GM23338 (cell line): ENCODE results near the gene GLB1L. TPM values are rescaled to one million over a fixed set of nuclear protein-coding genes. Genes with fewer than 3 reads are reported as not detected.

Source experiments
- ATAC-seq: fragments of 200-7000 bp; cut with Tn5 transposase; 3 replicates; pipeline ENCODE4 v1.9.1; 2020
- DNase-seq: peaks from one replicate; pipeline ENCODE4 v3.0.0-alpha.2; 2015; ENCODE audit warnings: low spot score
- H2AFZ ChIP-seq: fragments of 200-600 bp; sonication (generic); 2 replicates; pipeline ENCODE4 v1.8.0; 2016; ENCODE audit warnings: antibody characterized with exemption, mild to moderate bottlenecking, moderate library complexity
- H3F3A ChIP-seq: fragments of 200-600 bp; sonication (generic); replicated peaks from 2 replicates; pipeline ENCODE4 v1.8.0; 2017; ENCODE audit warnings: antibody characterized with exemption, mixed run types, low read depth
- H3K27ac ChIP-seq: fragments of 200-600 bp; sonication (generic); 2 replicates; pipeline ENCODE4 v1.6.1; 2016; ENCODE audit warnings: low read depth
- H3K27me3 ChIP-seq: fragments of 200-600 bp; sonication (generic); 2 replicates; pipeline ENCODE4 v1.8.0; 2016; ENCODE audit warnings: mild to moderate bottlenecking, mixed run types, moderate library complexity; ENCODE audit not compliant: insufficient read depth
- H3K36me3 ChIP-seq: fragments of 200-600 bp; sonication (generic); 2 replicates; pipeline ENCODE4 v1.8.0; 2016; ENCODE audit warnings: mild to moderate bottlenecking; ENCODE audit not compliant: insufficient read depth
- H3K4me1 ChIP-seq: fragments of 200-600 bp; sonication (generic); 2 replicates; pipeline ENCODE4 v1.8.0; 2016; ENCODE audit warnings: mild to moderate bottlenecking, moderate library complexity; ENCODE audit not compliant: insufficient read depth
- H3K4me2 ChIP-seq: fragments of 200-600 bp; sonication (generic); 2 replicates; pipeline ENCODE4 v1.7.1; 2017; ENCODE audit warnings: mixed run types
- H3K4me3 ChIP-seq: fragments of 200-600 bp; sonication (generic); 2 replicates; pipeline ENCODE4 v1.6.1; 2016; ENCODE audit warnings: mixed run types
- H3K79me2 ChIP-seq: fragments of 200-600 bp; sonication (generic); replicated peaks from 2 replicates; pipeline ENCODE4 v1.8.0; 2017; ENCODE audit warnings: mild to moderate bottlenecking; ENCODE audit not compliant: insufficient read depth
- H3K9me2 ChIP-seq: fragments of 200-600 bp; sonication (generic); 2 replicates; pipeline ENCODE4 v1.8.0; 2017; ENCODE audit not compliant: insufficient read depth
- H4K20me1 ChIP-seq: fragments of 200-600 bp; sonication (generic); replicated peaks from 2 replicates; pipeline ENCODE4 v1.8.0; 2017; ENCODE audit warnings: mild to moderate bottlenecking; ENCODE audit not compliant: insufficient read depth
- H3K27ac Mint-ChIP-seq: 2 replicates; pipeline ENCODE4 v1.8.0; 2020; ENCODE audit warnings: inconsistent platforms, mild to moderate bottlenecking, moderate library complexity, mixed read lengths
- H3K27me3 Mint-ChIP-seq: 3 replicates; pipeline ENCODE4 v1.8.0; 2022; ENCODE audit warnings: low read depth, mild to moderate bottlenecking, moderate library complexity, mixed read lengths, inconsistent platforms; ENCODE audit not compliant: insufficient read depth, poor library complexity
- H3K36me3 Mint-ChIP-seq: 3 replicates; pipeline ENCODE4 v1.8.0; 2021; ENCODE audit warnings: low read depth, mild to moderate bottlenecking, inconsistent platforms, moderate library complexity, mixed read lengths
- H3K4me1 Mint-ChIP-seq: 3 replicates; pipeline ENCODE4 v1.8.0; 2020; ENCODE audit warnings: mild to moderate bottlenecking, inconsistent platforms, mixed read lengths
- H3K4me3 Mint-ChIP-seq: 3 replicates; pipeline ENCODE4 v1.8.0; 2021; ENCODE audit warnings: moderate library complexity, mild to moderate bottlenecking, inconsistent platforms, mixed read lengths
- H3K9me3 Mint-ChIP-seq: 3 replicates; pipeline ENCODE4 v1.8.0; 2020; ENCODE audit warnings: moderate library complexity, mild to moderate bottlenecking, inconsistent platforms, mixed read lengths
- CREB1 ChIP-seq: fragments of 250-450 bp; sonication (Bioruptor Pico); IDR thresholded peaks from 2 replicates; pipeline ENCODE4 v1.5.0; 2020; ENCODE audit warnings: low read depth, mild to moderate bottlenecking, moderate library complexity
- ETS1 ChIP-seq: IDR thresholded peaks from 2 replicates; pipeline ENCODE4 v1.6.1; 2016; ENCODE audit warnings: antibody characterized with exemption
- EZH2 ChIP-seq: fragments of 200-600 bp; sonication (generic); IDR thresholded peaks from one replicate; pipeline ENCODE4 v1.8.0; 2017; ENCODE audit warnings: antibody characterized with exemption, mild to moderate bottlenecking, low read depth; ENCODE audit not compliant: unreplicated experiment
- EZH2phosphoT487 ChIP-seq: fragments of 200-600 bp; sonication (generic); IDR thresholded peaks from one replicate; pipeline ENCODE4 v1.8.1; 2018; ENCODE audit warnings: antibody characterized with exemption; ENCODE audit not compliant: unreplicated experiment
- JUNB ChIP-seq: IDR thresholded peaks from one replicate; pipeline ENCODE4 v1.6.1; 2016; ENCODE audit warnings: antibody characterized with exemption; ENCODE audit not compliant: unreplicated experiment
- NANOG ChIP-seq: IDR thresholded peaks from 2 replicates; pipeline ENCODE4 v1.6.1; 2016; ENCODE audit warnings: antibody characterized with exemption, borderline replicate concordance
- POLR2AphosphoS5 ChIP-seq: IDR thresholded peaks from 2 replicates; pipeline ENCODE4 v1.6.1; 2016; ENCODE audit warnings: antibody characterized with exemption, low read depth
- REST ChIP-seq: IDR thresholded peaks from one replicate; pipeline ENCODE4 v1.6.1; 2018; ENCODE audit warnings: antibody characterized with exemption; ENCODE audit not compliant: unreplicated experiment
- STAT1 ChIP-seq: IDR thresholded peaks from one replicate; pipeline ENCODE4 v1.6.1; 2016; ENCODE audit warnings: antibody characterized with exemption; ENCODE audit not compliant: unreplicated experiment
- ZNF114 ChIP-seq: fragments of 250-450 bp; sonication (Bioruptor Pico); IDR thresholded peaks from 2 replicates; pipeline ENCODE4 v1.5.0; 2020; ENCODE audit warnings: mild to moderate bottlenecking, moderate library complexity
- ZNF331 ChIP-seq: fragments of 250-450 bp; sonication (Bioruptor Pico); IDR thresholded peaks from 2 replicates; pipeline ENCODE4 v1.5.0; 2020; ENCODE audit warnings: low read depth, mild to moderate bottlenecking, moderate library complexity
- ZNF462 ChIP-seq: fragments of 250-450 bp; sonication (Bioruptor Pico); IDR thresholded peaks from 2 replicates; pipeline ENCODE4 v1.5.0; 2020; ENCODE audit warnings: mild to moderate bottlenecking, moderate library complexity
- polyA plus RNA-seq: library from polyadenylated mRNA; unstranded; fragments of >200 nt; fragmentation: Nextera tagmentation; extraction: Ambion mirVana; gene quantifications from 2 replicates; pipeline ENCODE4 v1.2.1, GENCODE V29; 2016
- total RNA-seq: library from RNA; depleted of rRNA; stranded (reverse); fragments of >200 nt; shearing (Covaris generic); gene quantifications from 2 replicates; pipeline ENCODE4 v1.2.3, GENCODE V29; 2014
- TF ChIP-seq, protein P1 (sequence below), 2 experiments: fragments of 200-600 bp in 1 of 2; sonication (generic) in 1 of 2; conservative IDR thresholded peaks; 2 replicates each; pipeline versions ENCODE4 v1.5.1 to v1.6.1; 2016 to 2017; ENCODE audit warnings: antibody characterized with exemption in 2 of 2, low read depth in 2 of 2, mild to moderate bottlenecking in 2 of 2, moderate library complexity in 1 of 2

GLB1L gene
- total and polyA plus RNA-seq, 2 experiments from 2014 or later = 1.7 to 5.4 TPM

DNA sequence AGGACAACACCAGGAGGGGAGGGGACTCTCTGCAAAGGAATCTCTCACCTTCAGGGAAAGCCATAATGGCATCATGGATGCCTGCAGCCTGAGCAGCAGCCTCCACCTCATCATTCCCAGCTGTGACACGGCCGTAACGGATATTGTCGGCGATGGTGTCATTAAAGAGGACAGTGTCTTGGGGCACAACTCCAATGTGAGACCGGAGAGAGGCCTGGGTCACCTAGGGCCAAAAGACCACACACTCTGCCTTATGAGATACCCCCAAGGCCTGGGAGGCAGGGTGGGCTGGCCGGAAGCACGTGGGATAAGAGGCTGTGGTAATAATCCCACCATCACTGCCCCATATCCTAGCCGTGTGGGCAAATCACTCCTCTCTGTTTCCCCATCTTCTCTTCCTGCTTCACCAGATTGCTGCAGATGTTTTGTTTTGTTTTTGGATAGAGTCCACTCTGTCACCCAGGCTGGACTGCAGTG is 34.3 kb downstream of the GLB1L start:
- ATAC-seq (no peak), DNase-seq (no peak)
- Mint-ChIP-seq H3K4me1 (peaks cover 13% of the 10 kb centered on the region; the same call in 2 of the 3 replicates), H3K27me3 (peaks cover 11% of the 10 kb centered on the region), H3K9me3 (no peaks in the 10 kb centered on the region), H3K36me3 (peaks cover 57% of the 10 kb centered on the region), H3K27ac (no peak overlapping the region), H3K4me3 (no peak overlapping the region)
- Histone ChIP-seq H4K20me1 (no peaks in the 10 kb centered on the region; the same call in 1 of the 2 replicates), H3K27me3 (no peaks in the 10 kb centered on the region), H3K4me3 (no peak overlapping the region), H3F3A (peaks cover 13% of the 10 kb centered on the region; the same call in 1 of the 2 replicates), H3K36me3 (no peaks in the 10 kb centered on the region; the same call in 1 of the 2 replicates), H3K4me2 (no peak overlapping the region), H3K4me1 (peaks cover 12% of the 10 kb centered on the region), H2AFZ (no peak overlapping the region), H3K9me2 (no peaks in the 10 kb centered on the region), H3K27ac (no peak overlapping the region), H3K79me2 (no peaks in the 10 kb centered on the region)
- no peak for TF ChIP-seq ZNF462 (CRISPR knock-in tag)
- TF ChIP-seq, protein P1, sequence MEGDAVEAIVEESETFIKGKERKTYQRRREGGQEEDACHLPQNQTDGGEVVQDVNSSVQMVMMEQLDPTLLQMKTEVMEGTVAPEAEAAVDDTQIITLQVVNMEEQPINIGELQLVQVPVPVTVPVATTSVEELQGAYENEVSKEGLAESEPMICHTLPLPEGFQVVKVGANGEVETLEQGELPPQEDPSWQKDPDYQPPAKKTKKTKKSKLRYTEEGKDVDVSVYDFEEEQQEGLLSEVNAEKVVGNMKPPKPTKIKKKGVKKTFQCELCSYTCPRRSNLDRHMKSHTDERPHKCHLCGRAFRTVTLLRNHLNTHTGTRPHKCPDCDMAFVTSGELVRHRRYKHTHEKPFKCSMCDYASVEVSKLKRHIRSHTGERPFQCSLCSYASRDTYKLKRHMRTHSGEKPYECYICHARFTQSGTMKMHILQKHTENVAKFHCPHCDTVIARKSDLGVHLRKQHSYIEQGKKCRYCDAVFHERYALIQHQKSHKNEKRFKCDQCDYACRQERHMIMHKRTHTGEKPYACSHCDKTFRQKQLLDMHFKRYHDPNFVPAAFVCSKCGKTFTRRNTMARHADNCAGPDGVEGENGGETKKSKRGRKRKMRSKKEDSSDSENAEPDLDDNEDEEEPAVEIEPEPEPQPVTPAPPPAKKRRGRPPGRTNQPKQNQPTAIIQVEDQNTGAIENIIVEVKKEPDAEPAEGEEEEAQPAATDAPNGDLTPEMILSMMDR (conservative IDR thresholded peaks at IDR 0.05; ENCODE audit: low read depth in 2 of 2) = no peak
- no peak for TF ChIP-seq ZNF114 (CRISPR knock-in tag)
- TF ChIP-seq CREB1 (CRISPR knock-in tag) = no peak
- no peak for TF ChIP-seq NANOG
- TF ChIP-seq POLR2AphosphoS5 = no peak
- TF ChIP-seq EZH2 = no peak
- no peak for TF ChIP-seq STAT1
- TF ChIP-seq ETS1 = no peak
- no peak for TF ChIP-seq REST
- TF ChIP-seq JUNB = no peak
- no peak for TF ChIP-seq EZH2phosphoT487
- TF ChIP-seq ZNF331 (CRISPR knock-in tag) = no peak
